WI38 (cell line): Measurements from ENCODE around the gene GLYR1.

Source experiments
- H3K4me3 ChIP-seq: 2 replicates; pipeline ENCODE4 v1.5.1; 2011; ENCODE audit warnings: low read depth, mild to moderate bottlenecking, control low read depth, low read length
- TF ChIP-seq, protein P1 (sequence below): IDR thresholded peaks from 2 replicates; pipeline ENCODE4 v1.5.1; 2012; ENCODE audit warnings: low read depth, mild to moderate bottlenecking, control low read depth, low read length

GLYR1 gene

GRCh38 chr16:4814542-4815173 is 32.4 kb downstream of the GLYR1 start:
- H3K4me3 ChIP-seq, result no peak overlapping the region
- TF ChIP-seq, protein P1, sequence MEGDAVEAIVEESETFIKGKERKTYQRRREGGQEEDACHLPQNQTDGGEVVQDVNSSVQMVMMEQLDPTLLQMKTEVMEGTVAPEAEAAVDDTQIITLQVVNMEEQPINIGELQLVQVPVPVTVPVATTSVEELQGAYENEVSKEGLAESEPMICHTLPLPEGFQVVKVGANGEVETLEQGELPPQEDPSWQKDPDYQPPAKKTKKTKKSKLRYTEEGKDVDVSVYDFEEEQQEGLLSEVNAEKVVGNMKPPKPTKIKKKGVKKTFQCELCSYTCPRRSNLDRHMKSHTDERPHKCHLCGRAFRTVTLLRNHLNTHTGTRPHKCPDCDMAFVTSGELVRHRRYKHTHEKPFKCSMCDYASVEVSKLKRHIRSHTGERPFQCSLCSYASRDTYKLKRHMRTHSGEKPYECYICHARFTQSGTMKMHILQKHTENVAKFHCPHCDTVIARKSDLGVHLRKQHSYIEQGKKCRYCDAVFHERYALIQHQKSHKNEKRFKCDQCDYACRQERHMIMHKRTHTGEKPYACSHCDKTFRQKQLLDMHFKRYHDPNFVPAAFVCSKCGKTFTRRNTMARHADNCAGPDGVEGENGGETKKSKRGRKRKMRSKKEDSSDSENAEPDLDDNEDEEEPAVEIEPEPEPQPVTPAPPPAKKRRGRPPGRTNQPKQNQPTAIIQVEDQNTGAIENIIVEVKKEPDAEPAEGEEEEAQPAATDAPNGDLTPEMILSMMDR, result no peak

GRCh38 chr16:4814046-4814445 is 33.0 kb downstream of the GLYR1 start:
- TF ChIP-seq, protein P1, result no peak
- H3K4me3 ChIP-seq, result no peak overlapping the region

GRCh38 chr16:4813251-4814003 is 33.7 kb downstream of the GLYR1 start:
- TF ChIP-seq, protein P1, result no peak
- H3K4me3 ChIP-seq, result no peak overlapping the region

GRCh38 chr16:4811773-4812172 is 35.3 kb downstream of the GLYR1 start:
- no peak overlapping the region for H3K4me3 ChIP-seq
- TF ChIP-seq, protein P1, result no peak

DNA sequence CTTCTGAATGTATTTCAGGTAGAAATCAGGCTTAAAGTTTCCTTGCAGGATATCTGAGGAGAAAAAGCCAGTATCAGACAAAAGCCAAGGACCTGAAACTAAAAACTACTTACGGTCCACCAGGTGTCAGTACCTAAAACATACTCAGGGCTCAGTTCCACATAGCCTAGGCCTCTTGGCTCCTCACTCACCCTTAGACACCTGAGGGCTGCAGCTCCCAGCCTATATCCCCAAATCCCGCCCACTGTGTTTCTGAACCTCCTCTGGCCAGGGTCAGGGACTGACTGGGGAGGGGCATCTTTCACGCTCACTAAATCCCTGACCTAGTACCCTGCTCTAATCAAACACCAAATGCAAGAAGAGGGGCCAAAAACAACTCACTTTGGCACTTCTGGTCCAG is 35.8 kb downstream of the GLYR1 start:
- no peak overlapping the region for H3K4me3 ChIP-seq
- TF ChIP-seq, protein P1, result no peak

DNA sequence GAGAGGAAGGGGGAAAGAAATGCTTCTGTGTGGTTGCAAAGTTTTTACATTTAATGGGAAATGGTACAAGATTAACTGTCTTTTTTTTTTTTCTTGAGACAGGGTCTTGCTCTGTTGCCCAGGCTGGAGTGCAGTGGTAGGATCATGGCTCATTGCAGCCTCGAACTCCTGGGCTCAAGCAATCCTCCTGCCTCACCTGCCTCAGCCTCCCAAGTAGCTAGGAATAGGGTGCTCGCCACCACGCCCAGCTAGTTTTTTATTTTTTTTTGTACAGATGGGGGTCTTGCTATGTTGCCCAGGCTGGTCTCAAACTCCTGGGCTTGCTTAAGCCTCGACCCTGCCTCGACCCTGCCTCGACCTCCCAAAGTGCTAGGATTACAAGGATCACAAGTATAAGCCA is 40.8 kb downstream of the GLYR1 start:
- TF ChIP-seq, protein P1, result no peak
- no peak overlapping the region for H3K4me3 ChIP-seq

DNA sequence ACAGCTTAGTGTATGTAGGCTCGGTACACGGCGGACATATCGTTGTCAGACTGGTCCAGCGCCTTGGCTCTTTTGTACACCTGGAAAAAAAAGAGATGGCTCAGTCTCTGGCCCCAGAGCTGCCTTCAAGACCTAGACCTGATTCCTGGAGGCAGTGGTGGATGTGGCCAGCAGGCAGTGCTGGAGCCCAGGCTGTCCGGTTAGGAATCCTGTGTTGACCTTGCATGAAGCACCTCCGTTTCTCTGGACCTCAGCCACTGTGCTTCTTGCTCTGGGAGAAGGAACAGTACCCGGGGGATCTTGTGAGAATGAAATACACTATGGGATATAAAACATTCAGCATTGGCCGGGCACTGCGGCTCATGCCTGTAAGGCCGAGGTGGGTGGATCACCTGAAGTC is 41.9 kb downstream of the GLYR1 start:
- TF ChIP-seq, protein P1, result no peak
- no peak overlapping the region for H3K4me3 ChIP-seq
